CD4-positive, alpha-beta memory T cell (primary cell): Measurements from ENCODE around the gene ENTPD3. TPM values are rescaled to one million over a fixed set of nuclear protein-coding genes. Genes with fewer than 3 reads are reported as not detected.
A peak's percentile ranks its signal among the peaks of the same experiment; 100 is the strongest.
"Not testable (repeated sequence)": the region's sequence is repeated elsewhere in the genome, so short reads cannot be mapped to it uniquely, and the experiment has no call there.

Experiments
- CTCF ChIA-PET: fragments of 350-600 bp; sonication (Branson Sonifier 250); formaldehyde crosslinking; loops from one replicate; lab custom pipeline; 2021; ENCODE audit warnings: inconsistent platforms; ENCODE audit not compliant: partially characterized antibody; lab: Charles Lee
- POLR2A ChIA-PET: fragments of 350-600 bp; sonication (Branson Sonifier 250); formaldehyde crosslinking; loops from one replicate; lab custom pipeline; 2021; ENCODE audit not compliant: partially characterized antibody; lab: Charles Lee
- DNase-seq, 5 donors: peaks; one replicate each; pipeline versions ENCODE4 v3.0.0 to v3.0.0-alpha.2; 2020 to 2022; ENCODE audit warnings: mixed read lengths in 1 of 5
- H3K27ac ChIP-seq: one replicate; pipeline ENCODE4 v1.7.0; 2013; ENCODE audit warnings: low read depth, low read length
- H3K27me3 ChIP-seq: 2 replicates; pipeline ENCODE4 v1.7.0; 2013; ENCODE audit warnings: mild to moderate bottlenecking, low read length, moderate library complexity; ENCODE audit not compliant: insufficient read depth
- H3K36me3 ChIP-seq: 2 replicates; pipeline ENCODE4 v1.7.0; 2013; ENCODE audit warnings: mild to moderate bottlenecking, low read length, moderate library complexity; ENCODE audit not compliant: insufficient read depth
- H3K4me1 ChIP-seq: 2 replicates; pipeline ENCODE4 v1.7.0; 2013; ENCODE audit warnings: mild to moderate bottlenecking, low read length, moderate library complexity; ENCODE audit not compliant: insufficient read depth
- H3K4me3 ChIP-seq, 2 donors: one replicate each; pipeline ENCODE4 v1.7.0; 2013; ENCODE audit warnings: low read length in 2 of 2, mild to moderate bottlenecking in 1 of 2
- H3K9me3 ChIP-seq, 2 donors: one replicate each; pipeline ENCODE4 v1.7.0; 2013; ENCODE audit warnings: low read length in 2 of 2, control low read depth in 1 of 2; ENCODE audit not compliant: control insufficient read depth in 1 of 2
- H3K27ac Mint-ChIP-seq, 7 donors: one replicate each; pipeline ENCODE4 v1.8.0; 2020 to 2021; ENCODE audit warnings: mixed read lengths in 7 of 7, mild to moderate bottlenecking in 6 of 7, inconsistent platforms in 3 of 7, moderate library complexity in 3 of 7
- H3K27me3 Mint-ChIP-seq, 2 donors: one replicate each; pipeline ENCODE4 v1.8.0; 2020 to 2021; ENCODE audit warnings: mixed read lengths in 2 of 2
- H3K36me3 Mint-ChIP-seq, 2 donors: one replicate each; pipeline ENCODE4 v1.8.0; 2020 to 2021; ENCODE audit warnings: mixed read lengths in 2 of 2, inconsistent platforms in 1 of 2, mild to moderate bottlenecking in 1 of 2
- H3K4me1 Mint-ChIP-seq, 4 donors: one replicate each; pipeline ENCODE4 v1.8.0; 2020 to 2021; ENCODE audit warnings: mixed read lengths in 4 of 4, mild to moderate bottlenecking in 1 of 4
- H3K4me3 Mint-ChIP-seq, 8 donors: one replicate each; pipeline ENCODE4 v1.8.0; 2020 to 2021; ENCODE audit warnings: mixed read lengths in 8 of 8, mild to moderate bottlenecking in 7 of 8, moderate library complexity in 6 of 8, inconsistent platforms in 3 of 8
- H3K9me3 Mint-ChIP-seq, 8 donors: one replicate each; pipeline ENCODE4 v1.8.0; 2020 to 2021; ENCODE audit warnings: mixed read lengths in 8 of 8, mild to moderate bottlenecking in 5 of 8, inconsistent platforms in 3 of 8, moderate library complexity in 1 of 8
- intact Hi-C: fragments of 100-400 bp; cut with micrococcal nuclease; formaldehyde crosslinking; loops from one replicate; pipeline ENCODE4 v1.15.1; 2023
- polyA plus RNA-seq, 2 donors: library from polyadenylated mRNA; unstranded; fragments of 300-500 nt; fragmentation: Illumina TruSeq; gene quantifications; one replicate each; pipeline ENCODE4 v1.2.3, GENCODE V29; 2021
- total RNA-seq, 2 experiments: library from RNA; stranded (reverse); gene quantifications; one replicate each; pipeline ENCODE4 v1.2.3, GENCODE V29; 2021

ENTPD3 gene
- total and polyA plus RNA-seq, 4 experiments from 2014 or later: not detected

DNA sequence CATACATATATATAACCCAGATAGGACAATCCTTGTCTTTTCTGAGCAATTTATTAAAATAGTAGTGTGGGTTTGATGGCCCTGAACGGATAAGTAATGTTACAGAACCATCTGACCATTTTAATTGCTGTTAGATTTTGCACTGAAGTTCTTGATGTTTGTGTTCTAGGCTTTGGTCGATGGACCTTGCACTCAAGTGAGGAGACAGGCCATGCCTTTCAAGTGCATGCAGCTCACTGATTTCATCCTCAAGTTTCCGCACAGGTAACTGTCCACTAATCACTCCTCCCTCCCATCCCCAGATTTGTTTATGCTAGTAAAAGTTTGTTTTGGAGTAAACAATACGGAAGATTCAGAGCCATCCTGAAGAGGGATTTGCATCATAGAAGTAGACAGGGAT, 71.5 kb downstream of the ENTPD3 start:
- peak overlapping the region; percentile 89 to 97 (median 95) for H3K27ac Mint-ChIP-seq
- H3K27ac ChIP-seq: peak overlapping the region; percentile 90
- no peaks in the 10 kb centered on the region for H3K27me3 ChIP-seq
- intact Hi-C loops: loop anchor here (10.0 kb wide), 1 partner anchor 1074 kb away; the partner anchor contains the start of gene SLC25A38
- peak overlapping the region; percentile 88 to 99 (median 92) for H3K4me3 Mint-ChIP-seq
- H3K36me3 ChIP-seq: peaks cover 36% of the 10 kb centered on the region
- H3K9me3 ChIP-seq: no peaks in the 10 kb centered on the region
- peaks cover 0 to 4% (median 0%) of the 10 kb centered on the region in 8 donors for H3K9me3 Mint-ChIP-seq
- no peaks in the 10 kb centered on the region for H3K27me3 Mint-ChIP-seq
- POLR2A ChIA-PET: interaction anchor here (1.9 to 2.1 kb wide), 3 partner anchors 24 to 67 kb away, joined by 6 to 35 read pairs (median 15); partner anchors contain the start of genes ZNF620 and ZNF621
- H3K36me3 Mint-ChIP-seq: peaks cover 34 to 55% of the 10 kb centered on the region in 2 donors
- peaks cover 44% of the 10 kb centered on the region for H3K4me1 ChIP-seq
- H3K4me1 Mint-ChIP-seq: peaks cover 21 to 62% (median 32%) of the 10 kb centered on the region in 4 donors
- DNase-seq: no peak
- CTCF ChIA-PET: interaction anchor here (1.1 kb wide), 1 partner anchor 19 kb away, joined by 3 read pairs; the partner anchor contains the start of gene ZNF619
- peak overlapping the region in 1 of 2 donors; percentile 79 for H3K4me3 ChIP-seq

DNA sequence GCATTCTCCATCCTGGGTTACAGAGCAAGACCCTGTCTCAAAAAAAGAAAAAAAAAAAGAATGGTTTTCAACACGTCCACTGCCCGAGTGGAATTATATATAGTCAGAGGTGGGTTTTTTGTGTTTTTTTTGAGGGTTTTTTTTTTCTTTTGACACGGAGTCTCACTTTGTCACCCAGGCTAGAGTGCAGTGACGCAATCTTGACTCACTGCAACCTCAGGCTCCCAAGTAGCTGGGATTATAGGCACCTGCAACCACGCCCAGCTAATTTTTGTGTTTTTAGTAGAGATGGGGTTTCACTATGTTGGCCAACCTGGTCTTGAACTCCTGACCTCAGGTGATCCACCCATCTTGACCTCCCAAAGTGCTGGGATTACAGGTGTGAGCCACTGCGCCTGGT, 73.5 kb downstream of the ENTPD3 start:
- peaks cover 55% of the 10 kb centered on the region for H3K4me1 ChIP-seq
- H3K4me3 ChIP-seq, intact Hi-C loops, H3K27ac ChIP-seq, CTCF ChIA-PET, H3K4me3 Mint-ChIP-seq, H3K9me3 ChIP-seq, H3K9me3 Mint-ChIP-seq, H3K27me3 Mint-ChIP-seq, DNase-seq, H3K27me3 ChIP-seq: not testable (repeated sequence)
- Mint-ChIP-seq H3K27ac (peak overlapping the region in 2 of 7 donors; percentile 9 to 46), H3K36me3 (peaks cover 51 to 68% of the 10 kb centered on the region in 2 donors), H3K4me1 (peaks cover 33 to 74% (median 46%) of the 10 kb centered on the region in 4 donors)
- POLR2A ChIA-PET: interaction anchor here (1.1 to 2.1 kb wide), 2 partner anchors 16 to 45 kb away, joined by 5 to 6 read pairs; partner anchors contain the start of genes ZNF619 and ZNF620
- peaks cover 42% of the 10 kb centered on the region for H3K36me3 ChIP-seq

DNA sequence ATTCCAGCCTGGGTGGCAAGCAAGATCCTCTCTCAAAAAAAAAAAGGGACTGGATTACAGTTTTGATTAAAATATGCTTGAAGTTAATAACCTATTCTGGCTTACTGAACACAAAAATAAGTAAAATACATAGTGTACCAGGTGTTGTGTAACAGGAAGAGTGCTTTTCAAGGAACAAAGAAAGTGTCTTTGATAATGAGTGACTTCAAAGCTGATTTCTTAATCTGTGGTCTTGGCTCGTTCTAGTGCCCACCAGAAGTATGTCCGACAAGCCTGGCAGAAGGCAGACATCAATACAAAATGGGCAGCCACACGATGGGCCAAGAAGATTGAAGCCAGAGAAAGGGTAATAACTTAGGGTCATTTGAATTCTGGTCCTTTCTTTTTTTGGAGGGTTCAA, 74.2 kb downstream of the ENTPD3 start:
- H3K4me3 Mint-ChIP-seq: no peak overlapping the region

DNA sequence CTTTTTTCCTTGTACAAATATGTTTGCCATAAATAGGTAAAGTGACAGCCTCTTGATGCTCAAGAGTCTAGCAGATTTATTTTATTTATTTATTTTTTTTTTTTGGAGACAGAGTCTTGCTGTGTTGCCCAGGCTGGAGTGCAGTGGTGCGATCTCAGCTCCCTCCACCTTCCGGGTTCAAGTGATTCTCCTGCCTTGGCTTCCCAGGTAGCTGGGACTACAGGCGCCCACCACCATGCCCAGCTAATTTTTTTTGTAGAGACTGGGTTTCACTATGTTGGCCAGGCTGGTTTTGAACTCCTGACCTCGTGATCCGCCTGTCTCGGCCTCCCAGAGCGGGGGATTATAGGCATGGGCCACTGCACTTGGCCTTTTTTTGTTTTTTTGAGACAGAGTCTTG, 75.9 kb downstream of the ENTPD3 start:
- H3K36me3 Mint-ChIP-seq: peaks cover 59 to 64% of the 10 kb centered on the region in 2 donors
- peak overlapping the region in 2 of 7 donors; percentile 35 to 71 for H3K27ac Mint-ChIP-seq
- DNase-seq, H3K4me3 Mint-ChIP-seq, H3K9me3 Mint-ChIP-seq, H3K27ac ChIP-seq, intact Hi-C loops, H3K27me3 ChIP-seq, H3K9me3 ChIP-seq, CTCF ChIA-PET, H3K27me3 Mint-ChIP-seq, H3K4me3 ChIP-seq: not testable (repeated sequence)
- peaks cover 42% of the 10 kb centered on the region for H3K36me3 ChIP-seq
- POLR2A ChIA-PET: interaction anchor here (2.8 kb wide), 1 partner anchor 10 kb away, joined by 19 read pairs; no protein-coding TSS in a partner anchor
- peaks cover 44% of the 10 kb centered on the region for H3K4me1 ChIP-seq
- H3K4me1 Mint-ChIP-seq: peaks cover 28 to 56% (median 34%) of the 10 kb centered on the region in 4 donors

More for the DNA sequence above, 74.2 kb downstream of the ENTPD3 start:
- H3K9me3 Mint-ChIP-seq: peaks cover 0 to 4% (median 0%) of the 10 kb centered on the region in 8 donors
- H3K27ac ChIP-seq: no peak overlapping the region
- POLR2A ChIA-PET: no interaction called here
- no peaks in the 10 kb centered on the region for H3K9me3 ChIP-seq
- H3K36me3 ChIP-seq: peaks cover 42% of the 10 kb centered on the region
- intact Hi-C loops: no loop called here
- H3K36me3 Mint-ChIP-seq: peaks cover 53 to 70% of the 10 kb centered on the region in 2 donors
- DNase-seq: no peak
- CTCF ChIA-PET: no interaction called here
- no peaks in the 10 kb centered on the region for H3K27me3 ChIP-seq
- H3K4me1 Mint-ChIP-seq: peaks cover 34 to 70% (median 43%) of the 10 kb centered on the region in 4 donors
- H3K4me1 ChIP-seq: peaks cover 52% of the 10 kb centered on the region
- H3K27me3 Mint-ChIP-seq: no peaks in the 10 kb centered on the region
- H3K4me3 ChIP-seq: no peak overlapping the region
- H3K27ac Mint-ChIP-seq: peak overlapping the region in 4 of 7 donors; percentile 9 to 70 (median 38)

DNA sequence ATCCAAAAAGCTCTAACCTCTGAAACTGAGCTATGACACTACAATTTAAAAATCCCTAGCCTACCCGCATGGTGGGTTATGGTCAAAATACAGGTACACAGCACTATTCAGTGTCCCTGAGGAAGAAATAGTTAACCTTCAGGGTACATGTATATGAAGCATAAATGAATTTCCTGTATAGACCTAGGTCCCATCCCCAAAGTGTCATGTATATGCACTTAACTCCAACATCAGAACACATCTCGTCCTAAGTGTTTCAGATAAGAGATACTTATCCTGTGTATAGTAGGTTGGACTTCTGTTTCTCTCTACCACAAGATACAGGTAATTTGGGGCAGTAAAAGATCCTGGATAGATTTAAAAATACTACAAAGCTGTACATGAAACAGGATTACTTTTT, 76.6 kb downstream of the ENTPD3 start:
- Mint-ChIP-seq H3K27ac (peak overlapping the region; percentile 33 to 91 (median 71)), H3K36me3 (peaks cover 51 to 57% of the 10 kb centered on the region in 2 donors), H3K4me3 (peak overlapping the region in 2 of 8 donors; percentile 31 to 35), H3K4me1 (peaks cover 23 to 49% (median 27%) of the 10 kb centered on the region in 4 donors), H3K9me3 (no peaks in the 10 kb centered on the region), H3K27me3 (no peaks in the 10 kb centered on the region)
- CTCF ChIA-PET: no interaction called here
- Histone ChIP-seq H3K9me3 (no peaks in the 10 kb centered on the region), H3K36me3 (peaks cover 40% of the 10 kb centered on the region), H3K4me3 (no peak overlapping the region), H3K27ac (no peak overlapping the region), H3K27me3 (no peaks in the 10 kb centered on the region), H3K4me1 (peaks cover 37% of the 10 kb centered on the region)
- intact Hi-C loops: no loop called here
- POLR2A ChIA-PET: interaction anchor here (2.1 to 2.8 kb wide), 3 partner anchors 11 to 42 kb away, joined by 5 to 19 read pairs (median 9); partner anchors contain the start of gene ZNF620
- DNase-seq: no peak

DNA sequence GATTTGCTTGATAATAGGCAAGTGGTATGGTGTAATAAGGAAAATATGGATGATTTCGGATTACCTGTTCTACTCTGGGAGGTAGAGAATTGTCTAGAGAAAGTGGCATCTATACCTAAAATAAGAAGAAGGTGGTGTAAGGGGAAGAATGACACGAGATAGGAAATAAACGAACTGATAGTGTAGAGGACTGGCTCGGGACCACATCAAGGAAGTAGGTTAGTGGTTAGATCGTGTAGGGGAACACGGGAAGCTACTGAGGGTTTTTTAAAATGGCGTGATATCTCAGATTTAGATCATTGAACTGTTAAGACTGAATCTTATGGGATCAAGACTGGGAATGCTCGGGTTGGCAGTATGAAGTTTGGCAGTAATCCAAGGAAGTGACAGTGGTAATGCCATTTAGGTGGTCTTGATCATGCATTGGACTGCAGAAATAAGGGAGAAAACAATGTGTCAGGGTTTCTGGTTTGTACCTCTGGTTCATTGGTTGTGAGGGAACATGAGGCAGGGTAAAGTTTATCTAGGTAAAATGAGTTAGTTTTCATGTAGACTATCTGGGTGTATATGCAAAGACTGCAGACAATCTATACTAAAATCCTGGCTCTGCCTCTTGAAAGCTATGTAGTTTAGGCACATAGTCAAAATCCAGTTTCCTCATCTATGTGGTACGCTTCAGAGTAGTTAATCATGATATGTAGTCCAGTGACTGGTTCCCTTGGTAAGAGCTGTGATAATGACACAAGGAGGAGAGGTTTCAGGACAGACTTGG, 77.5 kb downstream of the ENTPD3 start:
- ChIA-PET CTCF (no interaction called here), POLR2A (interaction anchor here (0.6 to 2.8 kb wide), 10 partner anchors 8 to 756 kb away, joined by 3 to 19 read pairs (median 5); partner anchors contain the start of genes ZNF619 and ZNF620)
- Mint-ChIP-seq H3K36me3 (peaks cover 46 to 49% of the 10 kb centered on the region in 2 donors), H3K27ac (peak overlapping the region; percentile 71 to 97 (median 91)), H3K4me3 (peak overlapping the region in 7 of 8 donors; percentile 0 to 64 (median 41)), H3K9me3 (no peaks in the 10 kb centered on the region), H3K27me3 (no peaks in the 10 kb centered on the region), H3K4me1 (peaks cover 20 to 40% (median 22%) of the 10 kb centered on the region in 4 donors)
- intact Hi-C loops: no loop called here
- peaks cover 33% of the 10 kb centered on the region for H3K36me3 ChIP-seq
- DNase-seq: peak; percentile 62 to 74 (median 70)
- H3K4me3 ChIP-seq: no peak overlapping the region
- no peaks in the 10 kb centered on the region for H3K27me3 ChIP-seq
- no peaks in the 10 kb centered on the region for H3K9me3 ChIP-seq
- H3K4me1 ChIP-seq: peaks cover 28% of the 10 kb centered on the region
- peak overlapping the region; percentile 25 for H3K27ac ChIP-seq

DNA sequence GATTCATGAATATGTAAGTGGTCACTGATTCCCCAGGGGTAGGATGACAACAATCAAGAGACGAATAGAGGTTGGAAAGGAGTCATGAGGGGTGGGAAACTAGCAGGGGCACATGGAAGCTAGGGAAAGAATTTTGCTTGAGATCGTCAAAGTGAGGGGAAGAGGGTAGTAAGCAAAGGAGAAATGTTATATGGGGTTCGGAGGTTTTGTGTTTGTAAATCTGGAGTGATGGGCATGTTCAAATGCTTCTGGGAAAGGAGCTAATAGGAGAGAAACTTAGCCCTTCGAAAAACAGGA, 78.1 kb downstream of the ENTPD3 start:
- ChIA-PET POLR2A (interaction anchor here (0.6 to 2.8 kb wide), 9 partner anchors 8 to 756 kb away, joined by 3 to 19 read pairs (median 5); partner anchors contain the start of genes ZNF619 and ZNF620), CTCF (no interaction called here)
- Histone ChIP-seq H3K4me1 (peaks cover 27% of the 10 kb centered on the region), H3K27ac (peak overlapping the region; percentile 25), H3K9me3 (no peaks in the 10 kb centered on the region), H3K27me3 (no peaks in the 10 kb centered on the region), H3K4me3 (no peak overlapping the region), H3K36me3 (peaks cover 29% of the 10 kb centered on the region)
- intact Hi-C loops: no loop called here
- Mint-ChIP-seq H3K36me3 (peaks cover 46 to 47% of the 10 kb centered on the region in 2 donors), H3K4me1 (peaks cover 20 to 39% (median 22%) of the 10 kb centered on the region in 4 donors), H3K4me3 (no peak overlapping the region), H3K9me3 (no peaks in the 10 kb centered on the region), H3K27ac (peak overlapping the region in 6 of 7 donors; percentile 26 to 95 (median 81)), H3K27me3 (no peaks in the 10 kb centered on the region)
- DNase-seq: no peak
